GM23338 (cell line): ENCODE data around the gene MYO7B. TPM values are rescaled to one million over a fixed set of nuclear protein-coding genes. Genes with fewer than 3 reads are reported as not detected.

ENCODE experiments used
- ATAC-seq: fragments of 200-7000 bp; cut with Tn5 transposase; 3 replicates; pipeline ENCODE4 v1.9.1; 2020
- DNase-seq: peaks from one replicate; pipeline ENCODE4 v3.0.0-alpha.2; 2015; ENCODE audit warnings: low spot score
- H2AFZ ChIP-seq: fragments of 200-600 bp; sonication (generic); 2 replicates; pipeline ENCODE4 v1.8.0; 2016; ENCODE audit warnings: antibody characterized with exemption, mild to moderate bottlenecking, moderate library complexity
- H3F3A ChIP-seq: fragments of 200-600 bp; sonication (generic); replicated peaks from 2 replicates; pipeline ENCODE4 v1.8.0; 2017; ENCODE audit warnings: antibody characterized with exemption, mixed run types, low read depth
- H3K27ac ChIP-seq: fragments of 200-600 bp; sonication (generic); 2 replicates; pipeline ENCODE4 v1.6.1; 2016; ENCODE audit warnings: low read depth
- H3K27me3 ChIP-seq: fragments of 200-600 bp; sonication (generic); 2 replicates; pipeline ENCODE4 v1.8.0; 2016; ENCODE audit warnings: mild to moderate bottlenecking, mixed run types, moderate library complexity; ENCODE audit not compliant: insufficient read depth
- H3K36me3 ChIP-seq: fragments of 200-600 bp; sonication (generic); 2 replicates; pipeline ENCODE4 v1.8.0; 2016; ENCODE audit warnings: mild to moderate bottlenecking; ENCODE audit not compliant: insufficient read depth
- H3K4me1 ChIP-seq: fragments of 200-600 bp; sonication (generic); 2 replicates; pipeline ENCODE4 v1.8.0; 2016; ENCODE audit warnings: mild to moderate bottlenecking, moderate library complexity; ENCODE audit not compliant: insufficient read depth
- H3K4me2 ChIP-seq: fragments of 200-600 bp; sonication (generic); 2 replicates; pipeline ENCODE4 v1.7.1; 2017; ENCODE audit warnings: mixed run types
- H3K4me3 ChIP-seq: fragments of 200-600 bp; sonication (generic); 2 replicates; pipeline ENCODE4 v1.6.1; 2016; ENCODE audit warnings: mixed run types
- H3K79me2 ChIP-seq: fragments of 200-600 bp; sonication (generic); replicated peaks from 2 replicates; pipeline ENCODE4 v1.8.0; 2017; ENCODE audit warnings: mild to moderate bottlenecking; ENCODE audit not compliant: insufficient read depth
- H3K9me2 ChIP-seq: fragments of 200-600 bp; sonication (generic); 2 replicates; pipeline ENCODE4 v1.8.0; 2017; ENCODE audit not compliant: insufficient read depth
- H4K20me1 ChIP-seq: fragments of 200-600 bp; sonication (generic); replicated peaks from 2 replicates; pipeline ENCODE4 v1.8.0; 2017; ENCODE audit warnings: mild to moderate bottlenecking; ENCODE audit not compliant: insufficient read depth
- H3K27ac Mint-ChIP-seq: 2 replicates; pipeline ENCODE4 v1.8.0; 2020; ENCODE audit warnings: inconsistent platforms, mild to moderate bottlenecking, moderate library complexity, mixed read lengths
- H3K27me3 Mint-ChIP-seq: 3 replicates; pipeline ENCODE4 v1.8.0; 2022; ENCODE audit warnings: low read depth, mild to moderate bottlenecking, moderate library complexity, mixed read lengths, inconsistent platforms; ENCODE audit not compliant: insufficient read depth, poor library complexity
- H3K36me3 Mint-ChIP-seq: 3 replicates; pipeline ENCODE4 v1.8.0; 2021; ENCODE audit warnings: low read depth, mild to moderate bottlenecking, inconsistent platforms, moderate library complexity, mixed read lengths
- H3K4me1 Mint-ChIP-seq: 3 replicates; pipeline ENCODE4 v1.8.0; 2020; ENCODE audit warnings: mild to moderate bottlenecking, inconsistent platforms, mixed read lengths
- H3K4me3 Mint-ChIP-seq: 3 replicates; pipeline ENCODE4 v1.8.0; 2021; ENCODE audit warnings: moderate library complexity, mild to moderate bottlenecking, inconsistent platforms, mixed read lengths
- H3K9me3 Mint-ChIP-seq: 3 replicates; pipeline ENCODE4 v1.8.0; 2020; ENCODE audit warnings: moderate library complexity, mild to moderate bottlenecking, inconsistent platforms, mixed read lengths
- CREB1 ChIP-seq: fragments of 250-450 bp; sonication (Bioruptor Pico); IDR thresholded peaks from 2 replicates; pipeline ENCODE4 v1.5.0; 2020; ENCODE audit warnings: low read depth, mild to moderate bottlenecking, moderate library complexity
- ETS1 ChIP-seq: IDR thresholded peaks from 2 replicates; pipeline ENCODE4 v1.6.1; 2016; ENCODE audit warnings: antibody characterized with exemption
- EZH2 ChIP-seq: fragments of 200-600 bp; sonication (generic); IDR thresholded peaks from one replicate; pipeline ENCODE4 v1.8.0; 2017; ENCODE audit warnings: antibody characterized with exemption, mild to moderate bottlenecking, low read depth; ENCODE audit not compliant: unreplicated experiment
- NANOG ChIP-seq: IDR thresholded peaks from 2 replicates; pipeline ENCODE4 v1.6.1; 2016; ENCODE audit warnings: antibody characterized with exemption, borderline replicate concordance
- POLR2AphosphoS5 ChIP-seq: IDR thresholded peaks from 2 replicates; pipeline ENCODE4 v1.6.1; 2016; ENCODE audit warnings: antibody characterized with exemption, low read depth
- STAT1 ChIP-seq: IDR thresholded peaks from one replicate; pipeline ENCODE4 v1.6.1; 2016; ENCODE audit warnings: antibody characterized with exemption; ENCODE audit not compliant: unreplicated experiment
- ZNF331 ChIP-seq: fragments of 250-450 bp; sonication (Bioruptor Pico); IDR thresholded peaks from 2 replicates; pipeline ENCODE4 v1.5.0; 2020; ENCODE audit warnings: low read depth, mild to moderate bottlenecking, moderate library complexity
- ZNF462 ChIP-seq: fragments of 250-450 bp; sonication (Bioruptor Pico); IDR thresholded peaks from 2 replicates; pipeline ENCODE4 v1.5.0; 2020; ENCODE audit warnings: mild to moderate bottlenecking, moderate library complexity
- polyA plus RNA-seq: library from polyadenylated mRNA; unstranded; fragments of >200 nt; fragmentation: Nextera tagmentation; extraction: Ambion mirVana; gene quantifications from 2 replicates; pipeline ENCODE4 v1.2.1, GENCODE V29; 2016
- total RNA-seq: library from RNA; depleted of rRNA; stranded (reverse); fragments of >200 nt; shearing (Covaris generic); gene quantifications from 2 replicates; pipeline ENCODE4 v1.2.3, GENCODE V29; 2014

Gene MYO7B
- total and polyA plus RNA-seq, 2 experiments from 2014 or later: not detected

GRCh38 chr2:127580167-127581049 is 44.9 kb downstream of the MYO7B start (continued):
- TF ChIP-seq ZNF462 (CRISPR knock-in tag) (no peak), NANOG (no peak), ZNF331 (CRISPR knock-in tag) (no peak), EZH2 (no peak), STAT1 (no peak)

- Histone ChIP-seq H3F3A (no peaks in the 10 kb centered on the region), H3K27me3 (no peaks in the 10 kb centered on the region), H3K4me3 (no peak overlapping the region), H3K36me3 (no peaks in the 10 kb centered on the region), H3K4me1 (no peaks in the 10 kb centered on the region), H3K9me2 (no peaks in the 10 kb centered on the region), H3K79me2 (no peaks in the 10 kb centered on the region), H2AFZ (no peak overlapping the region), H4K20me1 (no peaks in the 10 kb centered on the region), H3K4me2 (no peak overlapping the region), H3K27ac (no peak overlapping the region)
- ATAC-seq: no peak
- no peak for TF ChIP-seq ETS1
- TF ChIP-seq CREB1 (CRISPR knock-in tag): no peak
- TF ChIP-seq POLR2AphosphoS5: no peak
- TF ChIP-seq EZH2: no peak
- TF ChIP-seq NANOG: no peak
- H3K36me3 Mint-ChIP-seq: no peaks in the 10 kb centered on the region; the same call in 2 of the 3 replicates
- DNase-seq: no peak
- H3K27ac Mint-ChIP-seq: no peak overlapping the region
- 0 out of 3 replicates have a peak, but pooled peaks cover 3% of the 10 kb centered on the region for H3K9me3 Mint-ChIP-seq
- peaks cover 14% of the 10 kb centered on the region for H3K4me1 Mint-ChIP-seq
- peaks cover 12% of the 10 kb centered on the region for H3K27me3 Mint-ChIP-seq
- H3K4me3 Mint-ChIP-seq: no peak overlapping the region
Measured at GRCh38 chr2:127581050-127581345, 45.5 kb downstream of the MYO7B start.
